HFFc6 (cell line): ENCODE data around the gene NEK7. TPM values are rescaled to one million over a fixed set of nuclear protein-coding genes. Genes with fewer than 3 reads are reported as not detected.

Experiments
- DNase-seq: peaks from one replicate; pipeline ENCODE4 v3.0.0-alpha.2; 2018
- H3K27ac Mint-ChIP-seq: 2 replicates; pipeline ENCODE4 v1.8.0; 2020; ENCODE audit warnings: mild to moderate bottlenecking, mixed read lengths
- H3K27me3 Mint-ChIP-seq: 2 replicates; pipeline ENCODE4 v1.8.0; 2021; ENCODE audit warnings: mild to moderate bottlenecking, moderate library complexity, mixed read lengths; ENCODE audit not compliant: insufficient read depth
- H3K36me3 Mint-ChIP-seq: 2 replicates; pipeline ENCODE4 v1.8.0; 2021; ENCODE audit warnings: low read depth, mixed read lengths
- H3K4me1 Mint-ChIP-seq: 2 replicates; pipeline ENCODE4 v1.8.0; 2020; ENCODE audit warnings: low read depth, mixed read lengths
- H3K4me3 Mint-ChIP-seq: 2 replicates; pipeline ENCODE4 v1.8.0; 2020; ENCODE audit warnings: mild to moderate bottlenecking, moderate library complexity, mixed read lengths
- H3K9me3 Mint-ChIP-seq: 2 replicates; pipeline ENCODE4 v1.8.0; 2020; ENCODE audit warnings: mild to moderate bottlenecking, mixed read lengths
- total RNA-seq, 6 experiments: library from RNA; stranded (reverse); fragmentation: NEBNext Ultra II Directional; extraction: Animal tissue kit (Norgen Biotek cat#: 25700); gene quantifications; 2 replicates in 1 of 6; 3 replicates in 5 of 6; pipeline ENCODE4 v1.2.3, GENCODE V29; 2021
- TF ChIP-seq, protein P1 (sequence below): fragments of 200-600 bp; sonication (generic); IDR thresholded peaks from 2 replicates; pipeline ENCODE4 v1.5.0; 2021; ENCODE audit warnings: antibody characterized with exemption, mild to moderate bottlenecking

Gene NEK7
- total RNA-seq, 6 experiments from 2014 or later: 452 to 692 (median 485) TPM

- TF ChIP-seq, protein P1, sequence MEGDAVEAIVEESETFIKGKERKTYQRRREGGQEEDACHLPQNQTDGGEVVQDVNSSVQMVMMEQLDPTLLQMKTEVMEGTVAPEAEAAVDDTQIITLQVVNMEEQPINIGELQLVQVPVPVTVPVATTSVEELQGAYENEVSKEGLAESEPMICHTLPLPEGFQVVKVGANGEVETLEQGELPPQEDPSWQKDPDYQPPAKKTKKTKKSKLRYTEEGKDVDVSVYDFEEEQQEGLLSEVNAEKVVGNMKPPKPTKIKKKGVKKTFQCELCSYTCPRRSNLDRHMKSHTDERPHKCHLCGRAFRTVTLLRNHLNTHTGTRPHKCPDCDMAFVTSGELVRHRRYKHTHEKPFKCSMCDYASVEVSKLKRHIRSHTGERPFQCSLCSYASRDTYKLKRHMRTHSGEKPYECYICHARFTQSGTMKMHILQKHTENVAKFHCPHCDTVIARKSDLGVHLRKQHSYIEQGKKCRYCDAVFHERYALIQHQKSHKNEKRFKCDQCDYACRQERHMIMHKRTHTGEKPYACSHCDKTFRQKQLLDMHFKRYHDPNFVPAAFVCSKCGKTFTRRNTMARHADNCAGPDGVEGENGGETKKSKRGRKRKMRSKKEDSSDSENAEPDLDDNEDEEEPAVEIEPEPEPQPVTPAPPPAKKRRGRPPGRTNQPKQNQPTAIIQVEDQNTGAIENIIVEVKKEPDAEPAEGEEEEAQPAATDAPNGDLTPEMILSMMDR: no peak; the same call in 1 of the 2 replicates
- H3K27me3 Mint-ChIP-seq: peaks cover 9% of the 10 kb centered on the region
- H3K36me3 Mint-ChIP-seq: peaks cover 44% of the 10 kb centered on the region
- DNase-seq: no peak
- H3K4me3 Mint-ChIP-seq: peak overlapping the region; percentile 99
- H3K27ac Mint-ChIP-seq: peak overlapping the region; percentile 96
- no peaks in the 10 kb centered on the region for H3K9me3 Mint-ChIP-seq
- peaks cover 67% of the 10 kb centered on the region for H3K4me1 Mint-ChIP-seq
Observed at GRCh38 chr1:198157847-198158725, 1.3 kb downstream of the NEK7 start.

DNA sequence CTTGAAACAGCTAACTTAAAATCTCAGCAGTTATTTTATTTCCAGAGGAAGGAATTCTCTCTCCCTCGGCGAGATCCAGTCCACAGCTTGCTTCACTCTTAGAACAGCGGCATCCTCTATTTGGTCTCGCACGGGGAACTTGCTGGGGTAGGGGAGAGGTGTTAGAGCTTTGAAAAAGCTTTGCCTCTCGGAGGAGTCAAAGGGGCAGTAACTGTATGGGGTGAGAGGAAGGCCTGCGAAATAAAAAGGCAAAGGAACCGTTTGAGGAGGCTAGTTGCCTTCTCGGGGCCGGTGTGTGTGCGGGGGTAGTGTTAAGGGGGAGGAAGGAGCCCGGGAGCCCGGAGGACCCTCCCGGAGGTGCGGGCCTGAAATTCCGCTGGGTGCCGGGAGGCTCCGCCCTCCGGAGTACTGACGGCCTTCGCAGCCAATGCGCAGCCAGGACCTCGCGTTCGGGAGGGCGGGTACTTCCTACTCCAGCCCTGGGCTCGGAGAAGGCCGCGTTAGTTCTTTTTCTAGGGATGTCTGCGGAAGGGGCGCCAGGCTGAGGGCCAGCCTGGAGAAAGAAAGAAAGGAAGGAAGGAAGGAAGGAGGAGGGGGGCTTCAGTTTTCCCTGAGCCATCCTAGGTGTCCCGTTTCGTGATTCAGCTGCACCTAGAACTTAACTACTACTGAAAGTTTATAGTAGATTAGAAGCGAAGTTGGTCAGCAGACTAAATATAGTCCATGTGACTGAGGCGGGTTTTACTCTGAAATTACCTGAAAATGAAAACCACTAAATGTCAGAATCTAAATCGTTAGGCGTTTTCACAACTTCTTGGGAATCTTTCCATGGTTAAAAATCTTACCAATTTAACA is 2.2 kb downstream of the NEK7 start:
- Mint-ChIP-seq H3K36me3 (peaks cover 44% of the 10 kb centered on the region), H3K4me1 (peaks cover 67% of the 10 kb centered on the region)

DNA sequence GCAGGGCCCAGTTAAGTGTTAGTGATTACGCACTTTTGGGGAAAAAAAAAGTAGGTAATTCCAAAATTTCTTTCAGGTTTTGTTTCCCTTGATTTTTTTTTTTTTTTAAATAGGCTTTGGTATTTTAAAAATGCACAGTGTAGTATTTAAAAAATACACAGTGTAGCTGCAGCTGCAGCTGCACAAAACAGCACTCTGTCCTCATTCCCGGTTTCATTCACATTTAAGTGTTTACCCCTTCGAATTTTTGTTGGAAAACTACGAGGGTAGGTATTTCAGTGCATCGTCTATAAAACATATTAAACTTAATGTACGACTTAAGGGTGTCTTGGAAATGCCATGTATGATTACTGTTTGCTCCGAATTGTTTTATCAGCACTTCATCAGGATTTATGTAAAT is 3.4 kb downstream of the NEK7 start:
- TF ChIP-seq, protein P1: no peak
- Mint-ChIP-seq H3K4me1 (peaks cover 67% of the 10 kb centered on the region), H3K36me3 (peaks cover 50% of the 10 kb centered on the region), H3K27me3 (peaks cover 10% of the 10 kb centered on the region), H3K4me3 (peak overlapping the region; percentile 99), H3K9me3 (no peaks in the 10 kb centered on the region), H3K27ac (peak overlapping the region; percentile 96; the same call in 1 of the 2 replicates)
- DNase-seq: no peak

More for the DNA sequence above, 2.2 kb downstream of the NEK7 start:
- Mint-ChIP-seq H3K4me3 (peak overlapping the region; percentile 99), H3K27me3 (peaks cover 9% of the 10 kb centered on the region), H3K9me3 (no peaks in the 10 kb centered on the region), H3K27ac (peak overlapping the region; percentile 96)
- DNase-seq: peak; percentile 74
- TF ChIP-seq, protein P1: no peak

DNA sequence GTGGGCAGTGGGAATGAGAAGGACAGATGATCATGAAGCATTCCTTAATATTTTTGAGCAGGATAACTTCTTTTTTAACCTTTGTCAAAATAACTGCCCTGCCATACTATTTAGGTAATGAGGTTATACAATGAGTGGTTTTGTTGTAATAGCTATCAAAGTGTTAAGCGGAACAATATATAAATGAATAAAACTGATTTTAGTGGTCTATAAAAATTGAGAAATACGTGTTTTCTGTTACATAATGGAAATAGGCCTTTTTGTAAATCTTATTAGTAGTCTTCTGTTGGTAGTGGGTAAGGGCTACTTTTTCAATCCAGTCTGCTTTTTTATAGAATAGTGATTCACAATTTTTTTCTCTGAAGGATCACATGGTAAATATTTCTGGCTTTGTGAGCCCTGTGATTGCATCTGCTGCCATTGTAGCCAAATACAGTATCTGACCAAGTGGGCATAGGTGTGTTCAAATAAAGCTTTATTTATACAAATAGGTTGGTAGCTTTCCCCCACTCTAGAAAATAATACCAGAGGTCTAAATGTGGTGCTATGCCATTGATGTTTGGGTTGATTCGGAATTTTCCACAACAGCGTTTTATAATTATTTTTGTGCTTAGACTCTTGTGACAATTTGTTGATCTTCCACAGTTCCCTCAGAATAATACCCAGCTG is 4.3 kb downstream of the NEK7 start:
- TF ChIP-seq, protein P1: no peak
- Mint-ChIP-seq H3K9me3 (no peaks in the 10 kb centered on the region), H3K4me1 (peaks cover 67% of the 10 kb centered on the region), H3K27me3 (peaks cover 10% of the 10 kb centered on the region), H3K4me3 (peak overlapping the region; percentile 99), H3K27ac (peak overlapping the region; percentile 22), H3K36me3 (peaks cover 53% of the 10 kb centered on the region)
- no peak for DNase-seq

- peaks cover 69% of the 10 kb centered on the region for H3K4me1 Mint-ChIP-seq
- no peaks in the 10 kb centered on the region for H3K9me3 Mint-ChIP-seq
- H3K27me3 Mint-ChIP-seq: peaks cover 10% of the 10 kb centered on the region
- H3K27ac Mint-ChIP-seq: peak overlapping the region; percentile 55
- H3K36me3 Mint-ChIP-seq: peaks cover 58% of the 10 kb centered on the region
- peak overlapping the region; percentile 99 for H3K4me3 Mint-ChIP-seq
- TF ChIP-seq, protein P1: no peak
- DNase-seq: no peak
Observed at GRCh38 chr1:198161718-198162090, 4.9 kb downstream of the NEK7 start.
